Renal pelvis (tissue), 4 donors: Measurements from ENCODE around the gene HERC2. TPM values are rescaled to one million over a fixed set of nuclear protein-coding genes. Genes with fewer than 3 reads are reported as not detected.
A peak's percentile ranks its signal among the peaks of the same experiment; 100 is the strongest.

Experiments
- DNase-seq: peaks from one replicate; pipeline ENCODE4 v3.0.0-alpha.2; 2013
- polyA plus RNA-seq, 3 donors: library from polyadenylated mRNA; unstranded; fragments of 120-200 nt; gene quantifications; one replicate each; pipeline ENCODE4 v1.2.1, GENCODE V29; 2013; ENCODE audit not compliant: insufficient read length in 3 of 3

The HERC2 gene
- polyA plus RNA-seq, 3 donors = 48.7 to 73.3 (median 61.2) TPM

DNA sequence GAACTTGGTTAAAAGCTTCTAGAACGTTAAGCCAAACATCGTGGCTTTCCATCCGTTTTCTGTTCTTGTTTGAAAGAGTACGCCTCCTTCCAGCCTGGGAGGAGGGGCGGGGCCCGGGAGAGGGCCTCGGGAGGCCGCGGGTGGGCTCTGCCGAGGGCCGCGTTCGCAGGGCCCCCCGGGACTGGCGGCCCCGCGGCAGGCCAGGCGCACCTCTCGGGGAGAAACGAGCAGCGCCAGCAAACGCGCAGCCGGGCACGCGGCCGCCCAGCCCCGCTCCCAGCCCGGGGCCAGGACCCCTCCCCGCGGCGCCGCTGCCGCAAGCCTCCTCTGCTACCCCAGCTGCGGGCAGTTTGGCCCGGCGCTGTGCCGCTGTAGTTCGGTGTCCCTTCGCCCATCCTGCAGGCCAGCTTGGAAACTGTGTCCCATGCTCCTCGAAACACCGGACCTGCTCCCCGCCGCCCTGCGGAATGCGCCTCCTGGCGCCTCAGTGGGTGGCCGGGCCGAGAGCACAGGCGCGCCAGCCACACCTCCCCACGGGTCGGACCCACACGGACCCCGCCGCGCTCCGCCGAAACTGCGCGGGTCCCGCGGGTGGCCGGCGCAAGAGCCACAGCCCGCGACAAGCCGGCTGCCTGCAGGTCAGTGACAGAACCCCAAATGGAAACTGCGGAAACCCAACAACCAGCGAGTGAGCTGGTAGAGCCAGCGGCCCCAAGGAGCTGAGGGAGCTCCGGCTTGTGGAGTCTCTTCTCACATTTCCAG, 225.1 kb downstream of the HERC2 start:
- peak; percentile 34 for DNase-seq

DNA sequence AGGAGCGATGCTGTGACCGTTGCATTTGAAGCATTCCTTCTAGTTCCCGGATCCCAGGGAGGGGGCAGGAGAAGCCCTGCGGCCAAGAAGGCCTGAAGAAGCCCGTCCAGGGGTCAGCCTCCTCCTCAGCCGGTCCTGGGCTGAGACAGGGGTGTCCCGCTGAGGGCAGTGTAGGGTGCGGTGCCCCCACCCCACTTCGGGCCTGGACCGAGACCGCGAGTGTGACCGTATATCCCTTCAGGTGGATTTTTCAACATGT, 225.6 kb downstream of the HERC2 start:
- no peak for DNase-seq

DNA sequence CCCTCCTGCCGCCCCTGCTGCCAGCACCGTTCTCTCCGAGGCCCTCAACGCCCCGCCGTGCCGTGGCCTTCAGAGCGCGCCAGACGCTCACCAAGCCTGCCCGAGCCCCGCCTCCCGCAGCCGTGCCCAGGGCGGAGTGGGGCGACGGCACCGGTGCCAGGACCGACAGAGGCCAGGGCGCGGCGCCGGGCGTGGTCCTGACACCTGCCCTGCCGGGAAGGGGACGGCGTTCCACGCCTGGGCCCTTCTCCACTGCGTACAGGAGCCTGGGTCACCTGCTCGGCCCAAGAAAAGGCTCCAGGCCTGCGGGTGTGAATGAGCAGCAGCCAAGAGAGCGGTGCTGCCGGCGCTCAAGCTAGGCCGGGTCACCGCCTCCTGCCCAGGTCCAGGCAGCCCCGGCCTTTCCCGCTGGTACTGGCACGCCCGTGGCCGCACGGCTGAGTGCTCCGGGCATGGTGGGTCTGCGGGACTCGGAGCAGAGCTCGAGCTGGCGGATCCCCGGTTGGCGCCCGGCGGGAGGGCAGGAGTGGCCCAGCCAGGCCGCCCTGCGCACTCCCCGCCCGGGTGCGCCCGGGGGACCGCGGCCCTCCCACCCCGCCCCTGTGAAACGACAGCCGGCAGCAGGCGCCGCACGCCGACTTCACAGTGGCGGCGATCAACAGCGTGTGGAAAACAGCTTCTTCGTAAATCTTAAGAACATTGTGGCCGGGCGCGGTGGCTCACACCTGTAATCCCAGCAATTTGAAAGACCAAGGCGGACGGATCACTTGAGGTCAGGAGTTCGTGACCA, 227.1 kb downstream of the HERC2 start:
- no peak for DNase-seq

DNA sequence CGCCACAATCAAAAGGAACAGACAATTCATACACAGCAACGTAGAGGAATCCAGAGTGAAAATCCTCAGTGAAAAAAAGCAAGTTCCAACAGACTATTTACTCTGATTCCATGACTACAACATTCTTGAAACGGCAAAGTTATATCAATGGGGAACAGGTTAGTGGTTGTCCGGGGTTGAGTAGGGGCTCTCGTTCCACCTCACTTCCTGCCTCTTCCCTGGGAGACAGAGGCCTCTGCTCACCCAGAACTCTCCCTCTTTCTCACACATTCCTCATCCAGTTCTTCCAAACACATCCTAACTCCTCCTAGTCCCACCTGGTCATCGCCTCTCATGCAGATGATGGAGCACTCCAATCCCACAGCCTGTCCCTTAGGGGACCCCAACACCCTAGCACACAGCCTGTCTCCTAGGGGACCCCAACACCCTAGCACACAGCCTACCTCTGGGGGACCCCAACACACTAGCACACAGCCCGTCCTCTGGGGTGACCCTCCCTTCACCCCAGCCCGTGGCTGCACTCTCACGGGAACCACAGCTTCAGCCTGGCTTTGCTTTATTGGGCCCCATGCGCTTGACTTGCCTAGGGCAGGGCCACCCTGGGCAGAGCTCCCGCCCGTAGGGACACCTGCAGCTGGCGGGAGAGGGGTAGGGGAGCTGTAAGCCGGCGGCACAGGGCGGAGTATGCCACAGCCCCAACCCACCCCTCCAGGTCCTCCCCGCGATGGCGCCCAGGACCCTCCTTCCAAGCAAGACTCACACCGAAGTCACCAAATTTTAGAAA, 228.0 kb downstream of the HERC2 start:
- DNase-seq = no peak

DNA sequence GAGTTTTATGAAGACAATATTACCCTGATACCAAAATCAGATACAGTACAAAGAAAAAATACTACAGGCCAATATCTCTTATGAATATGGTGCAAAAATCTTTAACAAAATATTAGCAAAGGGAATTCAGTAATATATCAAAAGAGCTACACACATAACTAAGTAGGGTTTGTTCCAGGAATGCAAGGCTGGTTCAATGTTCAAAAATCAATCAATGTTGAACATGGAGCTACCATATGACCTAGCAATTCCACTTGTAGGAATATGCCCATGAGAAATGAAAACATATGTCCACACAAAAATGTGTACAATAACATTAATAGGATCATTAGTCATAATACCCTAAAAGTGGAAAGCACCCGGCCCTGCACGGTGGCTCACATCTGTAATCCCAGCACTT, 230.7 kb downstream of the HERC2 start:
- no peak for DNase-seq

DNA sequence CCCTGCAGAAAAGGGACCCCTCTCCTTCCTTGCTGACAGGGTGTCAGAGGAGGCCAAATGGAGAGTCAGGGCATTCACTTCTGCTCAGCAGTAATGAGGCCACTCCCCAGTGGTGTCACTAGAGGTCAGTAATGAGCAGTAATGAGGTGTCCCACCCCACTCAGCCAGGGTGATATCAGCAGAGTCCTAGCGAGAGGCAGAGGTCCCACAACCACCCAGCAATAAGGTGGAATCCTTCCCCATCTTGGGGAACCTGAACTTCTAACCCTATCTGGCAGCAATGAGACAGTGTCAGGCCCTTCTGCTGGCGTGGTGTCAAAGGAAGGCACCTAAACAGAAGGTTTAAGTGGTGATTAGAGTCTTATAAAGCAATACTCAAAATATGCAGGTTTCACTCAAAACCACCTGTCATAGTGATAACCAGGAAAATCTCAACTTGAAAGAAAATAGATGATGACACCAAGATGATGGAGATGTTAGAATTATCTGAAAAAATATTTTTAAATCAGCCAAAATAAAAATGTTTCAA, 235.7 kb downstream of the HERC2 start:
- peak; percentile 27 for DNase-seq

DNA sequence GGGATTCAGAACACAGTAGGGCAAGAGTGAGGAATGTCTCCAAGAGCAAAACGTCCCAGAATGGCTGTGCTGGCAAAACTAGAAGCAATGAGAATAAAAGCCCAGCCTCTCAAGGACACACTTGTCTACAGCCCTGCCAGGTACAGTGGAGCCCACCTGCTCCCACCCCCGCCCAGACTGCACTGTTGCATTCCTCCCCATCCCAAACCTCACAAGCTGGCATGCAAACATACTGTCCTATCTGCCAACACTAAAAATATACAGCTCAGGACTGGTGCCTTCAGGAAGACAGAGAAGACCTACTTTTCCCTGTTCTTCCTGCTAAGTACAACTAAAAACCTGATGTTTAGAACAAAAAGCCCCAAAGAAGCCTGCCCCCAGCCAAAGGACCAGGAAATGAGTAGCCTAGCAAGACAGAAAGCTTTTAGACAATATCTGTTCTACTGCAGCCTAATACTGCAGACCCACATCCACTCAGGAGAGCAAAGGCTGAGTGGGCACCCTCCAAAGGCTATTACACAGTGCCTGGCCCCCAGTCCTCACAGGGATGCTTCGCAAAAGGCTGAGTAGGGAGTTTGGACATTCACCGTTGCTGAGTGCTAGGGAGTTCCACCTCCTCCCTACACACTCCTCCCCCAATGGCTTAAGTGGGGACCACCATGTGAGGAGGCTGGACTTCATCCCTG, 236.3 kb downstream of the HERC2 start:
- no peak for DNase-seq

DNA sequence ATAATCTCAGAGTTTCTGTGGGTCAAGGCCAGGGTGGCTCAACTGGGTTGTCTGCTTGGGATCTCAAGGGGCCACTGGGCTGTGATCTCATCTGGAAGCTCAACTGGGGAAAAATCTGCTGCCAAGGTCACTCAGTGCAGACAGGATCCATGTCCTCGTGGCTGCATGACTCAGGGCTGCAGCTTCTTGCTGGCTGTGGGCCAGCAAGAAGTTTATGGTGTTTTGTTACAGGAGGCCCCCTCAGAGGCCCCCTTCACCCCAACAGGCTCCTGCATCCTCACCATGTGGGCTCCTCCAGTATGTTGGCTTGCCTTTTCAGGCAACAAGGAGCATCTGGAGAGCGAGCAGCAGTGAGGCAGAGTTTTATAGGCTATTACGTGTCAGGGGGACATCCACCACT, 237.4 kb downstream of the HERC2 start:
- no peak for DNase-seq

DNA sequence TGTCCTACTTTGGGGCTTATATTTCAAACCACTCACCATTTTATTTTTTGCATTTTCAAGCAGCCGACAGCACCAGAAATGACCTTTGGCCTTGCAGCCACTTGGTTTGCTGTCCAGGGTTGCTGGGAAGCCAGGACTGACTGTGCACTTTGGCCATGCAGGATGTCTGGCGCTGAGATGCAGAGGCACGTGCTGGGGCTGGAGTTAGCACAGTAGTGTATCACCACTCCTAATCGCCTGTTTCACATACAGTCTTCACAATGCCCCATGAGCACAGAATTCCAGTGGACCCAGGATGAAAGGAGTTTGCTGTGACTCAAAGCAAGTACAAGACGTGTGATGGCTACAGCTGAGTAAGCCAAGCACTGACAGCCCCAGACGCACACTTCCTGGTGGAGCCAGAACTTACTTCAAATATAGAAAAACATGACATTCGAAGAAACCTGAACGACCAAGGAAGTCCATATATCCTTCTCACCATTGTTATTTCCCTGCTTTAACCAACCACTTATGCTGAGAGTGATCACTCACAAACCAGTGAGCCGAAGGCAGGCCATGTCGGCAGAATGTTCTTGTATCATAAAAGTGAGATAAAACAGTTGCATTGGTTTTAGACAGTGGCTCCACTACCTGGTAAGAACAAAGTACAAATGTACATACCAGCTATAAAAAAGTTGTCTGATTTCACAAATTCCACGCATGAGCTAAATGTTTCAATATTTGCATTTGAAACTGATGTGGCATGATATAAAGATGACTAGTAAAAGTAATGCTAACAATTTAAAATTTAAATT, 238.9 kb downstream of the HERC2 start:
- no peak for DNase-seq

DNA sequence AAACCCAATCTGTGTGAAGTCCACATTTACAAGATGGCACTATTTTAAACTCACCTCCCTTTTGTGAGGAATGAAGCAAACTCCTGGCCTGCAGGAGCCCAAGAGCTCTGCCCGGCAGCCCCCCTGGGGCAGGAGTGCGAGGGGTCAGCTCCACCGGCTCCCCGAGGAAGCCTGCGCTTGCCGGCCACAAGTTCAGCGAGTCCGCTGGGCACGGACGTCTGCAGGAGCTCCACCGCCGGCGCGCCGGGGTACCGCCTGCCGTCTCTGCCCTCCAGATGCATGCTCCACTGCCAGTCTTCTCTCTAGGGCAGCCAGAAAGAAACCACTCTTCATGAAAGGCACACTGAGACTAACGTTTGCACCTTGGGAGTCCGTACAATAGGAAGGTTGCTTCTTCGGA, 240.4 kb downstream of the HERC2 start:
- DNase-seq = no peak

DNA sequence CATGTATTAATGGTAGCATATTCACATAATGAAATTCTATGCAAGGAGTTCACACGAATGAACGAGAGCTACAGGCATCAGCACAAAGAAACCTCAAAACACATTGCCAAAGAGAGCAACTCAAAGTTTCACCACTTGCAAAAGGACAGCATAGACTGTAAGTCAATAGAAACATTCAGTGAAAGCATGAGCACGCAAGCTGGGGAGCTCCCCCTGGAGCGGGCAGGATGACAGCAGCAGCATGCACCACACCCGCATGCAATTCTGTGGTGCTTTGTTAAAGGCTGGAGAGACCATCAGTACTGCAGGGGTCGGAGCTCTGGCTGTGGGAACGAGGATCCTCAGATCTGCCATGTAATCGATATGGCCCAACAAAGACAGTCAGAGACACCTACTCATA, 241.6 kb downstream of the HERC2 start:
- DNase-seq = no peak

DNA sequence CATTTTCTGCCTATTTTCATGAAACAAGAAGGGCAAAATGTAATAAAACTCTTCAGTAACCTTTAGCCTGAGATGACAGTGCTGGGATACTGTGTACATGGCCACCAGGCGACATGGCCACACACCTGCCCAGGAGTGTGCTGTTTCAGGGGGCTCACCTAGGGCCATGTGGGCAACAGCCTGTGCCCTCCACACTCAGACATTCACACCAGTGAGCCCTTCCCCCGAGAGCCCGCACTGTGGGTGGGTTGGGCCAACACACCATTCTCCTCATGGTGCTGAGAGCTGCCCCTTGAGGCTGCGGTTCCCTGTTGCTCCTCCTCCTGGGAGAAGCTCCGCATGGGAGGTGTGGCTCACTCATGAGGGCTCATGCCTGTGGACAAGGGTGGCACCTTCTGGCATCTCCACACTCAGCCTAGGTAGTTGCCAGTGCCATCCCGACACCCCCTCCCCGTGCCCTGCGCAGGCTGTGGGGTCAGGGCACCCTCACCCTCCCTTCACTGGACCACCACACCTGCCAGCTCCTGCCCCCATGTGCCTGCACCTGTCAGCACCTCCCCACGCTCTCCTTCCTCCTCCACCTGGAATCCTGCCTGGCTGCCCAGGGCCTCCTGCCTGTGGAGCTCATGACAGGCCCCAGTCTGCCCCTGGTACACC, 242.5 kb downstream of the HERC2 start:
- no peak for DNase-seq

DNA sequence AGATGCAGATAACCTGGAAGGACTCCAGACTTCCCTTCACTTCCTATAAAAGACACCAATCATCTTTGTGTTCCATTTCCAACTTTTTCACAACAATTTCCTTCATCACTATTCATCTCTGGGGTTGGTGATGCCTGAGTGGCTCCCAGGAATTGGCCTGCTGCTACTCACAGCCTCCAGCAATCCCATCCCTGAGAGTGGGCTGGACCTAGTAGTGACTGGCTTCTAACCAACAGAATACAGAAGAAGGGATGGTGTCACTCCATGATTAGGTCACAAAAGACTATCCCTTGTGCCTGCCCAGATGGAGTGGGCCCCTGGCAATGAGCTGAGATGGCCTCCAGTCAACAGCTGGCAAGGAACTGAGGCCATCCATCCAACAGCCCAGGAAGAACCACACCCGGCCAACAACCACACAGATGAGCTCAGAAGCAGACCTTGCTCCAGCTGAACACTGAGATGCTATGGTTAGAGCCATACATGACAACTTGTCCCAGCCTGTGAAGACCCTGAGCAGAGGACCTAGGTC, 243.7 kb downstream of the HERC2 start:
- DNase-seq = no peak

DNA sequence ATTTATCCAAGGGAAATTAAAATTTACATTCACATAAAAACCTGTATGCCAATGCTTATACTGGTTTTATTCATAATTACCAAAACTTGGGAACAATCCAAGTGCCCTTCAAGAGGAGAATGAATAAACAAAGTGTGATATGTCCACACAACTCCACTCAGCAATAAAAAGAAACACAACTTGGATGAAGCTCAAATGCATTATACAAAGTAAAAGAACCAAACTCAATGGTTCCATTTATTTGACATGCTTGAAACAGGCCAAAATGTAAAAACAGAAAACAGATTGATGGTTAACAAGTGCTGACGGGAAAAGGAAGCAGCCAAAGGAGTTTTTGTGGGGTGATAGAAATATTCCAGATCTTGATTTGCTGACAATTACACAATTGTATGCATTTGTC, 246.4 kb downstream of the HERC2 start:
- no peak for DNase-seq

DNA sequence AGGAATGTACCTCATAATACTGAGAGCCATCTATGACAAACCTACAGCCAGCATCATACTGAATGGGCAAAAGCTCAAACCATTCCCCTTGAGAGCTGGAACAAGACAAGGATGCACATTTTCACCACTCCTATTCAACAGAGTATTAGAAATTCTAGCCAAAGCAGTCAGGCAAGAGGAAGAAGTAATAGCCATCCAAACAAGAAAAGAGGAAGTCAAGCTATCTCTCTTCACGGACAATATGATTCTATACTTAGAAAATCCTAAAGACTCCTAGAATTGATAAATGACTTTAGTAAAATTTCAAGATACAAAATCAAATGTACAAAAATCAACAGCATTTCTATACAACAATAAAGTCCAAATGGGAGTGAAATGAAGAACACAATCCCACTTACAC, 253.0 kb downstream of the HERC2 start:
- no peak for DNase-seq

DNA sequence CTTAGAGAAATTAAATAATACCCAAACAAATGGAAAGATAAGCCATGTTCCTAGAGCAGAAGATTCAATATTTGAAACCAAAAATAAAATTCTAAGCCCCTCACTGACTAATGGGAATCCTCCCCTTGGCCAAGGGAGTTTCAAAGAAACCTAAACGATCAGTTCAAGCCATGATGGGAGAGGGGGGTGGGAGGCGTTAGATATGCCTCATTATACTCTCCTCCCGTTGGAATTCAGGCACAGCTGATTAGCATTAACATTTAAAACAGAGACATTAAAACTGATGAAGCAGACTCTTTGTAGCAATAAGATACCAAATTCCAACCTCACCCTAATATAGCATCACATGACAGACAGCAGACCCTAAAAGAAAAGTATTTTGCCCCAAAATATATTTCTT, 255.7 kb downstream of the HERC2 start:
- no peak for DNase-seq
